IPS DF 19.7 (cell line): ENCODE data around the gene SSU72.
"Not testable (repeated sequence)": the region's sequence is repeated elsewhere in the genome, so short reads cannot be mapped to it uniquely, and the experiment has no call there.

Source experiments
- DNase-seq: peaks from one replicate; pipeline ENCODE4 v3.0.0-alpha.2; 2013; ENCODE audit warnings: low read depth, low spot score

SSU72 gene

GRCh38 chr1:1507305-1507704, 67.4 kb downstream of the SSU72 start:
- no peak for DNase-seq

- not testable (repeated sequence) for DNase-seq
These were observed 68.9 kb downstream of the SSU72 start for GRCh38 chr1:1505801-1506200.

GRCh38 chr1:1505366-1505798, 69.3 kb downstream of the SSU72 start:
- DNase-seq = not testable (repeated sequence)

- not testable (repeated sequence) for DNase-seq
These were observed 69.8 kb downstream of the SSU72 start for GRCh38 chr1:1504777-1505365.

- DNase-seq = not testable (repeated sequence)
These were observed 79.1 kb downstream of the SSU72 start for GRCh38 chr1:1495461-1495975.

- DNase-seq = not testable (repeated sequence)
These were observed 80.4 kb downstream of the SSU72 start for GRCh38 chr1:1494311-1494710.
